AG04450 (cell line): ENCODE measurements around the gene C11orf54. TPM values are rescaled to one million over a fixed set of nuclear protein-coding genes. Genes with fewer than 3 reads are reported as not detected.
A peak's percentile ranks its signal among the peaks of the same experiment; 100 is the strongest.

Experiments
- CTCF ChIA-PET: fragments of 300-600, 350-600 bp; formaldehyde crosslinking; extraction: SDS; loops from one replicate; lab custom pipeline; 2022; ENCODE audit warnings: antibody characterized with exemption, inconsistent platforms; lab: Charles Lee
- POLR2A ChIA-PET: fragments of 350-600 bp; formaldehyde crosslinking; extraction: SDS; loops from one replicate; lab custom pipeline; 2021; ENCODE audit warnings: antibody characterized with exemption, inconsistent platforms; lab: Yijun Ruan, JAX
- DNase-seq: peaks from one replicate; pipeline ENCODE4 v3.0.0-alpha.2; 2011; ENCODE audit warnings: low read depth, low spot score
- H3K27ac ChIP-seq: one replicate; pipeline ENCODE4 v1.5.1; 2012; ENCODE audit warnings: low read depth, low read length, control low read depth
- H3K27me3 ChIP-seq: one replicate; pipeline ENCODE4 v1.6.0; 2012; ENCODE audit warnings: low read length; ENCODE audit not compliant: control insufficient read depth, insufficient read depth
- H3K4me3 ChIP-seq: 2 replicates; pipeline ENCODE4 v1.5.1; 2011; ENCODE audit warnings: mild to moderate bottlenecking, low read depth, low read length, control low read depth
- H3K9me3 ChIP-seq: 2 replicates; pipeline ENCODE4 v1.5.1; 2012; ENCODE audit warnings: low read length; ENCODE audit not compliant: control insufficient read depth, insufficient read depth
- CTCF ChIP-seq: IDR thresholded peaks from 2 replicates; pipeline ENCODE4 v1.5.1; 2011; ENCODE audit warnings: low read depth, low read length, control low read depth, inconsistent platforms
- polyA plus RNA-seq: library from polyadenylated mRNA; depleted of rRNA; stranded (reverse); fragments of >200 nt; gene quantifications from 2 replicates; pipeline ENCODE4 v1.2.3, GENCODE V29; 2011

Gene C11orf54
- polyA plus RNA-seq, 1 experiment = 28.0 TPM

- no peaks in the 10 kb centered on the region; the same call in 1 of the 2 replicates for H3K9me3 ChIP-seq
- no peaks in the 10 kb centered on the region for H3K27me3 ChIP-seq
- ChIA-PET CTCF (interaction anchor here (0.6 to 1.2 kb wide), 2 partner anchors 13 to 46 kb away, joined by 4 to 5 read pairs; partner anchors contain the start of gene MED17), POLR2A (interaction anchor here (5.0 kb wide), 1 partner anchor 46 kb away, joined by 80 read pairs; the partner anchor contains the start of gene MED17)
- H3K27ac ChIP-seq = no peak overlapping the region
- no peak for TF ChIP-seq CTCF
- peak overlapping the region; percentile 74 for H3K4me3 ChIP-seq
- no peak for DNase-seq
Observed at GRCh38 chr11:93737904-93738612, 3.4 kb upstream of the C11orf54 start.

GRCh38 chr11:93738647-93739081 is 2.8 kb upstream of the C11orf54 start:
- ChIA-PET CTCF (interaction anchor here (1.2 kb wide), 1 partner anchor 45 kb away, joined by 4 read pairs; the partner anchor contains the start of gene MED17), POLR2A (interaction anchor here (0.5 to 5.0 kb wide), 2 partner anchors 24 to 45 kb away, joined by 3 to 80 read pairs; partner anchors contain the start of gene MED17)
- Histone ChIP-seq H3K27ac (no peak overlapping the region), H3K27me3 (no peaks in the 10 kb centered on the region), H3K4me3 (peak overlapping the region; percentile 74), H3K9me3 (no peaks in the 10 kb centered on the region; the same call in 1 of the 2 replicates)
- no peak for DNase-seq
- no peak for TF ChIP-seq CTCF

- no peaks in the 10 kb centered on the region for H3K27me3 ChIP-seq
- no peaks in the 10 kb centered on the region; the same call in 1 of the 2 replicates for H3K9me3 ChIP-seq
- ChIA-PET POLR2A (interaction anchor here (0.7 to 5.0 kb wide), 10 partner anchors 9 to 814 kb away, joined by 3 to 80 read pairs (median 11); partner anchors contain the start of gene MED17), CTCF (interaction anchor here (1.0 kb wide), 1 partner anchor 765 kb away, joined by 5 read pairs; no protein-coding TSS in a partner anchor)
- H3K27ac ChIP-seq = peak overlapping the region; percentile 47
- TF ChIP-seq CTCF = no peak
- H3K4me3 ChIP-seq = peak overlapping the region; percentile 74
- no peak for DNase-seq
Observed at GRCh38 chr11:93740031-93740729, 1.3 kb upstream of the C11orf54 start.

GRCh38 chr11:93740730-93741093 is 760 bp upstream of the C11orf54 start:
- TF ChIP-seq CTCF = no peak
- POLR2A ChIA-PET = interaction anchor here (0.7 to 5.0 kb wide), 10 partner anchors 9 to 236 kb away, joined by 3 to 80 read pairs (median 10); partner anchors contain the start of gene MED17

More at GRCh38 chr11:93740730-93741093, 760 bp upstream of the C11orf54 start:
- H3K4me3 ChIP-seq = peak overlapping the region; percentile 74
- CTCF ChIA-PET = interaction anchor here (1.0 kb wide), 1 partner anchor 765 kb away, joined by 5 read pairs; no protein-coding TSS in a partner anchor
- no peak for DNase-seq
- no peaks in the 10 kb centered on the region for H3K27me3 ChIP-seq
- H3K9me3 ChIP-seq = no peaks in the 10 kb centered on the region; the same call in 1 of the 2 replicates
- peak overlapping the region; percentile 87 for H3K27ac ChIP-seq
